Muscle of arm (tissue), 12 donors: ENCODE data around the gene CABP2. TPM values are rescaled to one million over a fixed set of nuclear protein-coding genes. Genes with fewer than 3 reads are reported as not detected.
"Not testable (repeated sequence)": the region's sequence is repeated elsewhere in the genome, so short reads cannot be mapped to it uniquely, and the experiment has no call there.

ENCODE experiments used
- DNase-seq: peaks from one replicate; pipeline ENCODE4 v3.0.0-alpha.2; 2013
- polyA plus RNA-seq, 12 donors: library from polyadenylated mRNA; unstranded; fragments of 120-200 nt; gene quantifications; one replicate each; pipeline ENCODE4 v1.2.1, GENCODE V29; 2013; ENCODE audit not compliant: insufficient read length in 12 of 12

The CABP2 gene
- polyA plus RNA-seq, 12 donors = not detected

DNA sequence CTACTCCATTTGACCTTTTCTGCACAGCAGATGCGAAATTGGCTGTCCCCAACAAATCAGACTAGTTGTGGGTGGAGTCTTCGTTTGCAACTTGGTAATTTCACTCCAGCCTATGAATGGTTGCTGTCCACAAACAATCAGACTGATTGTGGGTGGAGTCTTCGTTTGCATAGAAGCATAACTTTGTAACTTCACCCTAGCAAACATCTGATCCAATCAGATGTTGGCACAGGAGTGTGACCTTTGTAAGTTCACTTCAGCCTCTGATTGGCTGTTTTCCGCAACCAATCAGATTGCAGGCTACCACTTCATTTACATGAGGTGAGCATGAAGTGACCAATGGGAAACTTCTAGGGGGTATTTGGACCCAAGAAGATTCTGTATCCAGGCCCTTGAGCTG lies 16.3 kb upstream of the CABP2 start:
- no peak for DNase-seq

DNA sequence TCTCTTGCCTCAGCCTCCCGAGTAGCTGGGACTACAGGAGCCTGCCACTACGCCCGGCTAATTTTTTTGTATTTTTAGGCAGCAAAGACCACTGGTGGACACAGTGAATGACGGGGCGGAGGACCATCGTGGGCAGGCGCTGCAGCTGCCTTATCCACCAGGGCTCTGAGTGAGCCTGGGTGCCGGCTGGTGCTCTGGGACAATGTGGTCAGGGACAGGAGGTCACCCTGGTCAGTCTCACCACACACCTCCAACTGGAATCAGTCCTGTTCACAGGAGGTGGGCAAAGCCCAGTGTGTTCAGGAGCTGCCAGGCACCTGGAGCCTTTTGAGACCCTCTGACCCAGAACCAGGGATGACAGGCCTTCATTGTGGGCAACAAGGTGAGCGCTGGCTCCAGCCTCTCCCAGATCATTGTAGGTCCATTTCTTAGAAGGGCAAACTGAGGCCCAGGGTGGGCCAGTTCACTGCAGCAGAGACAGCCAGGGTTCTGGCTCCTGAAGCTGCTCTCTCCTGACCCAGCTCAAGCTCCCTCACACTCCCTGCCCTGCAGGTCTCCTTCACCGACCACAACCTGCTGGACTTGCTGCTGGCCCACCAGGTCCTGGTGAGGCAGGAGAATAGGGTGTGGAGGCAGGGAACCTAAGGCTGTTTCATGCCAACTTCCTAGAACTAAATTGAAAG lies 15.7 kb upstream of the CABP2 start:
- no peak for DNase-seq

DNA sequence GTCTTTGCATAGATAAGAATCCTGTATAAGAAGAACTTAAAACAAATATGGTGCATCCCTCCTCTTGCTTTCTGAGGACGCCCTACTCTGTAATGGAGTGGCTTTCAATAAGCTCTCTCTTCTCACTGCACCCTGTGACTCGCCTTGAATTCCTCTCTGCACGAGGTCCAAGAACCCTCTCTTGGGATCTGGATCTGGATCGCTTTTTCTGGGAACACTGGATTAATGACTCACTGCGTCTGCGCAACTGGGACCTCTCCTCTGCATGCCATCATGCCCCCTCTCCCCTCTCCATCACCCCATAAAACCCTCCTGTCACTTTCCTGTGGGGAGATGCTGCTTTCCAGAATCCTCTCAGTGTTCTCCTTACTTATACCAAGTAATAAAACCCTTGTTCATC lies 15.1 kb upstream of the CABP2 start:
- DNase-seq = no peak

DNA sequence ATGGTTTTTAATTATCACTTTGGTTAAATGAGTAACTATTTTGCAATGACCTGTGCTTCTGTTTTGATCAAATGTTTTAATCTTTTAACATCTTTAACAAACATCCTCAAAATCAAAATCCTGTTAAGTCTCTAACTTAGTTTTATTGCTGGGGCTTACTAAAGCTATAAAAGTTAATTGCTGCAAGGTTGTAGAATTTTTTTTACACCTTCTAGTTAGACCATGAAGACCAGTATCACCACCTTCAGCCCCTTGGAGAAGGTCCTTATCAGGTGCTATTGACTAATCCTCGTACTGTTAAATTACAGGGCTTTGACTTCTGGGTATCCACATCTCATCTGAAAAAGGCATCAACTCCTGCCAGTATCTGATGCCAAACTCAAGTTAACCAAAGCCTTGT lies 12.3 kb upstream of the CABP2 start:
- DNase-seq = no peak

DNA sequence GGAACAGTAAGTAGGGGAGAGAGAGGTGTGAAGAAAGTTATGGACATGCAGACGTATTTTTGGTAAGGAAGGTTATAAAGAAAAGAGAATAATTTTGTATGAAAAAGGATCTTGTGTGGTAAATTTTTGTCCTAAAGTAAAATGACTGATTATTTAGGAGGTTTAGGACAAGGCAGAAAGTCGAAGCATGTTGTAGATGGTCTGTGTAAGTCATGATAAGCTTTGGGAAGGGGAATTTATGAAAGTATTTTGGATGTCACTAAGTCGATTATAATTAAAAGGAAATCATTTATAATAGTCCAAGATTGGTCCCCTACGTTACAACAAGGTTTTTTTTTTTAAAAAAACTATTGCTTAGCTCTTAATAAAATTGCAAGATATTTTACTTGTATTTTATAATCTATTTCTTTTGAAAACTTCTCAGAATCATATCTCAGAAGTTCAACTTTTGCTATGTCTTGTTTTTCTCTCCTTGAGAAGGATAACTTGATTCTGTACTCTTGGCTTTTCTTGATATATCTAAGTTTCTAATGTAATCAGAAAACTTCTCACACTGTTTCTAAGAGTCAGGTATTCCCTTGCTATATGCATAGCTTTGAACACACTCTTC lies 10.9 kb upstream of the CABP2 start:
- no peak for DNase-seq

DNA sequence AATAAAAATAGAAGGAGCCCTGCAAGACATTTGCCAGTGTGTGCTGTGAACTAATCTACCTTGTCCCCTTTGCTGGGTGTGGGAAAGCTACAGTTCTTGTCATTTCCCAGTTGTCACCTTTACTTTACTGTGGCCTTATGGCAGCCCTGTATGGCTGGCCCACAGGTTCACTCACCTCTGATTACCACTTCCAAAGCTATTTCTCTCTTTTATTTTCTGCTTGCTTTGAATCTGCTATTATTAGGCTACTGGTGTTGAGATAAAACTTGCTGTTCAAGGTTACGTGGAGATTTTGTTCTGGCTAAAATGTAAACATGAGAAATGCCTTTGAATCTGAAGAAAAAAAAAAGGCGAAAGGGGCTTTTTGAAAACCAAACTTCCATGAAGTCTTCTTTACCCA lies 9.6 kb upstream of the CABP2 start:
- no peak for DNase-seq

DNA sequence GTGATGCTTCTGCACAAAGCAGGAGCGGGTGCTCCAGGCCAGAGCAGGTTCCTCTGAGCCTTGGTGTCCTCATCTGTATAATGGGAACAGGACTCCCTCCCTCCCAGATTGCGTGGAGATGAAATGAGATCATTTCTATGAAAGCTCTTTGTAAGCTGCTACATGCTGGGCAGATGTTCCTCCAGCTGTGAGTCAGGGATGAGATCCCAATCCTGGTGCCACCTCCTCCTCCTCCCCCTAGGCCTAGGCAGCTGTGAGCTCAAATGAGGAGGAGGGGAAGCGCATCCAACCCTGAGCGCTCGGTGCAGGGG lies 7.0 kb upstream of the CABP2 start:
- no peak for DNase-seq

DNA sequence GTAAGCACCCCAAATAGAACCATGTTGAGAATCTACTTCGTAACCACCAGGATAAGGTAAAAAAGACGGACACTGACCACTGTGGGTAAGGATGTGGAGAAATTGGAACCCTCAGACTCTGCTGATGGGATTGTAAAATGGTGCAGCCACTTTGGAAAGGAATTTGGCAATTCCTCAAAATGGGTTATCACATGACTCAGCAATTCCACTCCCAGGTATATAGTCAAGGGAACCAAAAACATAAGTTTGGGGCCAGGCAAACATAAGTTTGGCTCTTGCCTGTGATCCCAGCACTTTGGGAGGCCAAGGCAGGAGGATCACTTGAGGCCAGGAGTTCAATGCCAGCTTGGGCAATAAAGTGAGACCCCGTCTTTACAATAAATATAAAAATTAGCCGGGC lies 5.1 kb upstream of the CABP2 start:
- no peak for DNase-seq

DNA sequence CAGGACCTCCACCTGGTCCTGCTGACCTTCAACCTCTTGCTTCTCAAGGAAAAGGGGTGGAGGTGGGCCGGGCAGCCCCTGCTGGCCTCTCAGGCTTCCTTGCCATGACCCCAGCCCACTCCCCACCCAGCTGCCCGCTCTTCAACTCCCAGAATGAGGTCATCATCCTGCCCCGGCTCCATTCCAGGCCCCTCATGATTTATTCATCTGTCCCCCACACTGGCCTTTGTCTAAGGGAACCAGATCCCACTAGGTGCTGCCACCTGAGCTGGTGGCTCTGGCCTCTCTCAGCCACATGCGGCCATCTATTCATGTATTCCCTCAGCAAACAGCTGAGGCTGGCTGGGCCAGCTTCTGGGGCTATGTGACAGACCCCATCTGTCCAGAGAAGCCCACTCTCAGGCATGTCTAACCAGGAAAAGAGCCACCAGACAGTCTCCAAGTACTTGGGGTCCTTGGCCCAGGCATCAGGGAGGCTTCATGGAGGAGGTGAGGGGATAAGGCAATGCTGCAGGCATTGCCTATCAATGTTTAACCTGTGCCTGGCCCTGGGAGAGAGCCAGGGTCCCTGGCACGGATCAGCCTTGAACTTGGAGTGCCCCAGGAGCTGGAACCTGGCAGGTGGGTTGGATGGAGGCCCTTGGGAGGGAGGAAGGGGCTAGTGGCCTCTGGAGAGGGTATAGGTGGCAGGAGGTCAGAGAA lies 2.2 kb upstream of the CABP2 start:
- no peak for DNase-seq

DNA sequence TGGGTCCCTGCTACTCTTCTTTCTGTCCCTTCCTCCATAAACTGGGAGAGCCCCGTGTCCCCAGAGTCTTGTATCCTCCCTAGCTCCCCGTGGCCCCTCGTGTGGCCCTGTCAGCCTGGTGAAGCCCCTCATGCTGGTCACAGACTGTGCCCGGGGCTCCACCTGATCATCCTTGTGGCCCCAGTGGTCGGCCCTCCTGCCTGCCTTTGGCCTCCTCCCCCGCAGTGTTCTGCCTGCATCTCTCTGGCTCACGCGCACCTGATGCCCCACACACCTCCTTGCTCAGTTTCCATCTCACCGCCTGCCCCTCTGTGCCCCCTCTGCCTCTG lies 1.2 kb upstream of the CABP2 start:
- DNase-seq = no peak

DNA sequence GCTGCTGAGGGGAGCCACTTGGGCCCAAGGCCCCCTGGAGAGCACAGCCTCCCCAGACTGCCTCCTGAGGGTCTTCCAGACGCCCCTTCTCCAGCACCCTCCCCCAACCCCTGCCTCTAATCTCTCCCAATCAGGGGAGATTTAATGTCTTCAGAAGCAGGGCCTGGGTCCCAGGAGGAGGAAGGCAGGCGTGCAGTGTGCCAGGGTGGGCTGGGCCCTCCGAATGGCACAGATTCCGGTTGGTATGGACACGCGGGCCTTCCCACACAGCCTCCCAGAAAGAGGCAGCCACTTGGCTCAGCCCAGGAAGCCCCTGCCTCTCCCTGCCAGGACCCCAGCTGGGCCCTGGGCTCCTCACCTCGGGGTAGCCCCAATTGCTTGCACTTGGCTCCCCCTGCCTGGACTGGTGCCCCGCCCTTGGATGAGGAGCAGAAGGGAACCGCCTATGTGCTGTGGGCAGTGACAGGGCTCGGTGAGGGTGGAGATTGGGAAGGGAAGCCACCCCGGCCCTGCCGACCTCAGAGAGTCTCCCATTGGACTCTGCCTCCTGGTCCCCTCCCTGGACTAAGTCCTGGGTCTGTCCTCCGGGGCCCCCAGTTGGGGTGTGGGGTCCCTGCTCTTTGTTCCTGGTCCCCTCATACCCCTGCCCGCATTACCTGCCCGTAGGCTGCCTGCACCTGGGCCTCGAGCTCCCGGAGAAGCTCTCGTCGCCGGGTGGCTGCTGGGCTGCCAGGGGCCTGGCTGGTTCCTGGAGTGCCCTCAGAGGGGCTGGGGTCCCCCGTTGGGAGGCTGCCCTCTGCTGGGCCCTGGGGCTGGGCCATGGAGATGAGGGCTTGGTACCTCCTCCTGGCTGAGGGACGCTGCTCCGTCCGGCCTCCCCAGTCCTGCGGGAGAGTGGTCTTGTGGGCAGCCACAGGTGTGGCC lies 572 bp upstream of the CABP2 start:
- DNase-seq = no peak

DNA sequence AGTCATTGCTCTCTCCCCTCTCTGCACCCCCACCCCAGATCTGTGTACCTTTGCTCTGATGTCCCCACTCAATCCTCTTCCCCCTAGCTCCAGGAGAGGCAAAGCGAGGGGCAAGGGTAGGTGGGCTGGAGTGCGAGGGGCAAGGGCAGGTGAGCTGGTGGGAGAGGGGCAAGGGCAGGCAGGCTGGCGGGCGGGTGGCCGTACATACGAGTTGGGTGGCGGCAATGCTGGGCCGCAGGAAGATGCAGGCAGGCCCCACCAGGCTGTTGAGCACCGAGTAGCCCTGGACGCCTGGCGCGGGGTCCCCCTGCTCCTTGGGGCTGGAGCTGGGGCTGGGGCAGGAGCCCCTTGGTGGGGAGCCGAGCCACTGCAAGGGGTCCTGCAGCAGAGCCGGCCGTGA lies 908 bp downstream of the CABP2 start:
- DNase-seq = no peak

DNA sequence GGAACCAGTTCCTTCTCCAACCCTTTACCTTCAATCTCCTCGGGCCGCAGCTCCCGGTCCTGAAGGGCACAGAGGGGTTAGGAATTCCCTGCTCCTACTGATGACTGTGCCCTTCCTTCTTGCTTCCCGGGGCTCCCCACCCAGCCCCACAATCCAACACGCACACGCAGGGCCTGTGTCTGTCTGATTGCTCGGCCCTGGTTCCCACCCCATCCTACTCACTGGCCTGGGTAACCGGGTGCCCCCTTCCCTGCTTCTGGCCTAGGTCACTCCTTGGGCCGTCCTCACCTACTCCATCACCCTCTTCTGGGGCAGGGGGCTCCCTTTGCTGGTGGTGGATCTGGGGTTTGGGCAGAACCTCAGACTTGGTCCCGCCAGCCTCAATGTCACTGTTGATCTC lies 1.3 kb downstream of the CABP2 start:
- no peak for DNase-seq

DNA sequence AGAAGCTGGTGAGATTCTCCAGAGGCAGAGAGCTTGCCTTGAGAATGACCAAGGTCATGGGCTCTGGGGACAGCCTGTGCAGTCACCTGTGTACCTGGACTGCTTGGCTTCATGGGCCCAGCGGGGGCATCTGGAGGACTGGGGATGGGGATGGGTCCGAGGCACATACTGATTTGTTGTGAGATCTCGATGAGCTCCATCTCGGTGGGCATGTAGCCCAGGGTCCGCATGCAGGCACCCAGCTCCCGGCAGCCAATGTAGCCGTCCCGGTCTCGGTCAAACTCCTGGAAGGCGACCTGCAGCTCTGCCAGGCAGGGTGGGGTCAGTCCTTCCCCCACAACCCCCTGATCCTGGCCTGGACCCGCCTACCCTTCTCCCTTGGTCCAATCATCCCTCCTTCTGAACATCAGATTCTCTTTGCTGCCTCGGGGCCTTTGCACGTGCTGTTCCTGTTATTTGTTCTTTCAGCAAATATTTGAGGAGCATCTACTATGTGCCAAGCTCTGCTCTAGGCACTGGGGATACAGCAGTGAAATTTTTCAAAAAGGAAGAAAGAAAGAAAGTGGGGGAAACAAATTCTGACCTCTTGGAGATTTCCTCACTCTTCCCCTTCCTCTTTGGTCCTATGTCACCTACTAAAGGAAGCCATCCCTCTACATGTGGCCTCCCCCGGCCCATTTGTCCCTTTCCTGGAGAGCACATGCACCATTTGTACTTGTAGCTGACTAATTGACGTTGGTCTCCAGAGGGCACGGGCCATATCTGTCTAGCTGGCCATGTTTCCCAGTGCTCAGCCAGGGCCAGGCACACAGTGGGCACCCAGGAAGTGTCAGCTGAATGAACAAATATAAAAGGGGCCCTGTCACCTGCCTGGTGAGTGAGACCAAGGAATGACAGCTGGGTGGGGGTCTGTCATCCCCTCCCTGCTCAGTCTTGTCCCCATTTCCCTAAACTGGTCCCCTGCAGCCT lies 2.1 kb downstream of the CABP2 start:
- DNase-seq = no peak

DNA sequence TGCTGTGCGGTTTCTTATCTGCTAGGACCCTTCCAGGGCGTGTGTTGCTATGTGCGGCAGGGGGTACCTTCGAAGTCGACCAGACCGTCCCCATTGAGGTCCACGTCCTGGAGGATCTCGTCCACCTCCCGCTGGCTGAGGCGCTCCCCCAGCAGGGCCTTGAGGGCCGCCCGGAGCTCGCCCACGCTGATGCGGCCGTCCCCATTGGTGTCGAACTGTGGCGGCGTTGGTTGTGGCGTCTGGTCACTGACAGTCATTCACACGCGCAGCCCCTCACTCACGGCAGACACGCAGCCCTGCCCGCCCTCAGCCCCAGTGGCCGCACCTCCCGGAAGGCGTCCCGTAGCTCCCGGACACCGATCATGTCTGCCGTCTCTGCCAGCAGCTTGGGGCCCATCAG lies 3.5 kb downstream of the CABP2 start:
- DNase-seq = no peak

DNA sequence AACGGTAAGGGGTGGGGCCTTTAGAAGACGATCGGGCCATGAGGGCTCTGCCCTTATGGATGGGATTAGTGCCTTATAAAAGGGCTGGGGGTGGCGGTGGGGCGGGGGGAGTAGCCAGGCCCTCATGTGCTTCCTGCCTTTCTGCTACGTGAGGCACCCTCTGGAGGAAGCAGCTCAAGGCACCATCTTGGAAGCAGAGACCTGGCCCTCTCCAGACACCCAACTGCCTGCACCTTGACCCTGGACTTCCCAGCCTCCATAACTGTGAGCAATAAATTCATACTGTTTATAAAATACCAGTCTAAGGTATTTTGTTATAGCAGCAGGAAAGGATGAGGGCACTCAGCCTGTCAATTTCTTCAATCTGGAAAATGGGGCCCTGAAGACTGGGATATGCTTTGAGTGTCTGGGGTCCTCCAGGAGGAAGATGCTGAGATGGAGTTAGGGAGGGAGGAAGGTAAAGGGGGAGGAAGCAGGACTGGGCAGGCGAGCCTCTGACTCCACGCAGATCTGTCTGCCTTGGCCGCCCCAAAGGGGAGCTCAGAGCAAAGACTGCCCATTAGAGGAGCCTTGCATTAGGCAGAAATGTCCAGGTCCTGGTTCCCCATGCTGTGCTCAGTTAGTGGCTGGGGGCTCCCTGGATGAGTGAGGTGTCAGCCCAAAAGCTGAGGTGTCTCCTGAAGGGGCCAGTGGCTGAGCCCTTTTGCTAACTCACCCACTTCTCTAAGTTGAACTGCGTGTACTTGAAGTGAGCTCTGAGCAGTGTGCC lies 5.3 kb downstream of the CABP2 start:
- no peak for DNase-seq

DNA sequence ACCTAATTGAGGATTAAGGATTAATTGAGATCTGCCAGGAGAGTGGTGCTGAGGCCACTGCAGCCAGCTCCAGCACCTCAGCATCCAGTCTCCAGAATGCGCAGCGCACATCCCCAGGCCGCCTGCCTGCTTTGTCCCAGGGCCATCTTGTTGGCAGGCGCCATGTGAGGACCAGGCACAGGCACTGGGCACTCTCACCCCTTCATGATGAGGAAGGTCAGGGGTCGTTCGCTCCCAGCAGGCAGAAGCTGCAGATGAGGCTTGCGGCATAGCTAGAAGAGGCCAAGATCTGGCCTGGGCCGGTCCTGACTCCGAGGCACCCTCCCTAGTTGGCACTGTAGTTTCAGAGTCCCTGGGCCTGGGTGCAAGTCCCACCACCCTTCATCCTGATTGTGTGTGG lies 6.4 kb downstream of the CABP2 start:
- DNase-seq = no peak

DNA sequence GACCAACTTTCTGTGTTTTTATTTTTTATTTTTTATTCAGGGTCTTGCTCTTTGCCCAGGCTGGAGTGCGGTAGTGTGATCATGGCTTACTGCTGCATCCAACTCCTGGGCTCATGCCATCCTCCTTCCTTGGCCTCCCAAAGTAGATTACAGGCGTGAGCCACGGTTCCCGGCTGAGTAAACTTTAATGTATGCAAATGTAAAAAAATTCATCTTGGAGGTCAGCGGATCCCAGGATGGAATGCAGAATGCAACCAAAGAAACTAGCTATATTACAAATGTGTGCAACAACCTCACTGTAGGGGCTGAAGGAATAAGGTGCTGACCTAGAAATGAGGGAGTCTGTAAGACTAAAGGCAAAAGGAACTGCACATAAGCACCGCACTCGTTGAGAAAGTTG lies 9.1 kb downstream of the CABP2 start:
- no peak for DNase-seq

DNA sequence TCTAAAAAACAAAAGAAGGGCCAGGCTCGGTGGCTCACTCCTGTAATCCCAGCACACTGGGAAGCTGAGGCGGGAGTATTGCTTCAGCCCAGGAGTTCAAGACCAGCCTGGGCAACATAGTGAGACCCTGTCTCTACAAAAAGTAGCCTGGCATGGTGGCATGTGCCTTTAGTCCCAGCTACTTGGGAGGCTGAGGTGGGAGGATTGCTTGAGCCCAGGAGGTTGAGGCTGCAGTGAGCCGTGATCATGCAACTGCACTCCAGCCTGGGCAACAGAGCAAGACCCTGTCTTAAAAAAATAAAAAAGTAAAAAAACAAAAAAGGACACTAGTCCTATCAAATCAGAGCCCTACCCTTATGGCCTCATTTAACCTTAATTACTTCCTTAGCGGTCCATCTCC lies 11.7 kb downstream of the CABP2 start:
- DNase-seq = not testable (repeated sequence)

DNA sequence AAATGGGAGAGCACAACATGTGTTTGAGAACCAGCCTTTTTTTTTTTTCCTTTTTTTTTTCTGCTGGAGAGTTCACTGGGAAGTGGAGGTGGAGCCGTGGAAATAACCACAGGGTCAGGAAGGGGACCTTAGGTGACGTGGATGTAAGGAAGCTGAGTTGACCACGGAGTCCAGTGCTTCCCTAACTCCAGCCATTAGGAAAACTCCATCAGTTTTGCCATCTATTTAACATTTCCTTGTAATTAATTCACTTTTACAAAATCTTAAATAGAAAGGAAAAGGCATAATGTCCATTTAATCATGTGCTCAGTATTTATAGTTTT lies 13.3 kb downstream of the CABP2 start:
- no peak for DNase-seq
